SK-N-MC (cell line): ENCODE results near the gene CCDC68.

Experiments used
- EZH2 ChIP-seq: fragments of 200-600 bp; sonication (generic); IDR thresholded peaks from one replicate; pipeline ENCODE4 v1.6.1; 2017; ENCODE audit warnings: antibody characterized with exemption
- POLR2AphosphoS5 ChIP-seq: IDR thresholded peaks from 2 replicates; pipeline ENCODE4 v1.6.1; 2012; ENCODE audit warnings: mild to moderate bottlenecking, low read depth, low read length, borderline replicate concordance

GRCh38 chr18:54975598-54975997 lies 16.3 kb upstream of the CCDC68 start:
- no peak for TF ChIP-seq EZH2
- no peak for TF ChIP-seq POLR2AphosphoS5
